IMR-90 (cell line): ENCODE measurements around the gene PDE4DIP.
"Not testable (repeated sequence)": the region's sequence is repeated elsewhere in the genome, so short reads cannot be mapped to it uniquely, and the experiment has no call there.

Source experiments
- CEBPB ChIP-seq: IDR thresholded peaks from 2 replicates; pipeline ENCODE4 v1.6.1; 2012; ENCODE audit warnings: low read depth, low read length, improper control_type of control experiment
- CHD1 ChIP-seq: IDR thresholded peaks from 2 replicates; pipeline ENCODE4 v1.6.1; 2012; ENCODE audit warnings: low read depth, low read length, improper control_type of control experiment
- FOS ChIP-seq: fragments of 150-350 bp; IDR thresholded peaks from 2 replicates; pipeline ENCODE4 v1.6.1; 2016; ENCODE audit warnings: low read depth, low read length
- MAFK ChIP-seq: IDR thresholded peaks from 2 replicates; pipeline ENCODE4 v1.6.1; 2012; ENCODE audit warnings: low read depth, low read length, improper control_type of control experiment
- MAZ ChIP-seq: IDR thresholded peaks from 2 replicates; pipeline ENCODE4 v1.6.1; 2012; ENCODE audit warnings: low read depth, mild to moderate bottlenecking, low read length, improper control_type of control experiment, moderate library complexity, borderline replicate concordance
- MXI1 ChIP-seq: IDR thresholded peaks from 2 replicates; pipeline ENCODE4 v1.6.1; 2012; ENCODE audit warnings: low read depth, mild to moderate bottlenecking, low read length, moderate library complexity, borderline replicate concordance
- NFE2L2 ChIP-seq: fragments of 150-350 bp; IDR thresholded peaks from 2 replicates; pipeline ENCODE4 v1.6.1; 2016; ENCODE audit warnings: low read depth, mild to moderate bottlenecking, low read length
- POLR2A ChIP-seq: IDR thresholded peaks from 2 replicates; pipeline ENCODE4 v1.6.1; 2012; ENCODE audit warnings: mild to moderate bottlenecking, low read depth, low read length
- RAD21 ChIP-seq: IDR thresholded peaks from 2 replicates; pipeline ENCODE4 v1.6.1; 2012; ENCODE audit warnings: low read length, improper control_type of control experiment
- SMC3 ChIP-seq: fragments of 150-350 bp; IDR thresholded peaks from 2 replicates; pipeline ENCODE4 v1.6.1; 2016; ENCODE audit warnings: low read depth, mild to moderate bottlenecking, antibody characterized with exemption, low read length, moderate library complexity
- USF2 ChIP-seq: fragments of 150-350 bp; IDR thresholded peaks from 2 replicates; pipeline ENCODE4 v1.6.1; 2017; ENCODE audit warnings: mild to moderate bottlenecking, antibody characterized with exemption, low read length, low read depth
- TF ChIP-seq, protein P1 (sequence below): conservative IDR thresholded peaks from 2 replicates; pipeline ENCODE4 v1.5.1; 2012; ENCODE audit warnings: mild to moderate bottlenecking, low read depth, low read length, improper control_type of control experiment

- TF ChIP-seq POLR2A, SMC3, MAZ, MAFK, RAD21, NFE2L2, CEBPB, USF2, FOS, MXI1, CHD1: not testable (repeated sequence)
- TF ChIP-seq, protein P1, sequence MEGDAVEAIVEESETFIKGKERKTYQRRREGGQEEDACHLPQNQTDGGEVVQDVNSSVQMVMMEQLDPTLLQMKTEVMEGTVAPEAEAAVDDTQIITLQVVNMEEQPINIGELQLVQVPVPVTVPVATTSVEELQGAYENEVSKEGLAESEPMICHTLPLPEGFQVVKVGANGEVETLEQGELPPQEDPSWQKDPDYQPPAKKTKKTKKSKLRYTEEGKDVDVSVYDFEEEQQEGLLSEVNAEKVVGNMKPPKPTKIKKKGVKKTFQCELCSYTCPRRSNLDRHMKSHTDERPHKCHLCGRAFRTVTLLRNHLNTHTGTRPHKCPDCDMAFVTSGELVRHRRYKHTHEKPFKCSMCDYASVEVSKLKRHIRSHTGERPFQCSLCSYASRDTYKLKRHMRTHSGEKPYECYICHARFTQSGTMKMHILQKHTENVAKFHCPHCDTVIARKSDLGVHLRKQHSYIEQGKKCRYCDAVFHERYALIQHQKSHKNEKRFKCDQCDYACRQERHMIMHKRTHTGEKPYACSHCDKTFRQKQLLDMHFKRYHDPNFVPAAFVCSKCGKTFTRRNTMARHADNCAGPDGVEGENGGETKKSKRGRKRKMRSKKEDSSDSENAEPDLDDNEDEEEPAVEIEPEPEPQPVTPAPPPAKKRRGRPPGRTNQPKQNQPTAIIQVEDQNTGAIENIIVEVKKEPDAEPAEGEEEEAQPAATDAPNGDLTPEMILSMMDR: not testable (repeated sequence)
Measured at GRCh38 chr1:148945130-148945529, 100.9 kb downstream of the PDE4DIP start.
